Posterior cingulate gyrus (tissue), 11 donors: Measurements from ENCODE around the gene SPPL3.
A peak's percentile ranks its signal among the peaks of the same experiment; 100 is the strongest.
"Not testable (repeated sequence)": the region's sequence is repeated elsewhere in the genome, so short reads cannot be mapped to it uniquely, and the experiment has no call there.

ENCODE experiments used
- DNase-seq, 10 donors: peaks; one replicate each; pipeline versions ENCODE4 v3.0.0 to v3.0.0-alpha.2; 2020 to 2021; ENCODE audit warnings: mixed read lengths in 3 of 10
- intact Hi-C: fragments of 100-400 bp; cut with DNase I; formaldehyde crosslinking; loops from one replicate; pipeline ENCODE4 v1.15.1; 2023

Gene SPPL3

DNA sequence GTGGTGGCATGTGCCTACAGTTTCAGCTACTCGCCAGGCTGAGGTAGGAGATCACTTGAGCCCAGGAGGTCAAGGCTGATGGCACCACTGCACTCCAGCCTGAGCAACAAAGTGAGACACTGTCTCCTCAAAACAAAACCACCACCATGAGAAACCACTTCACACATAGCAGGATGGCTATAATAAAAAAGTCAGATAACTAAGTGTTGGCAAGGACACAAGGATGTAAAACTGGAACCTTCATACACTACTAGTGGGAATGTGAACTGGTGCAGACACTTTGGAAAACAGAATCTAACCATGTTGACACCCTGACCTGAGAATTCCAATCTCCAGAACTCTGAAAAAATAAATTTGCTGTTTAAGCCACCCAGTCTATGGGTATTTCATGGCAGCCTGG lies 110.8 kb downstream of the SPPL3 start:
- DNase-seq = no peak
- intact Hi-C loops = no loop called here

DNA sequence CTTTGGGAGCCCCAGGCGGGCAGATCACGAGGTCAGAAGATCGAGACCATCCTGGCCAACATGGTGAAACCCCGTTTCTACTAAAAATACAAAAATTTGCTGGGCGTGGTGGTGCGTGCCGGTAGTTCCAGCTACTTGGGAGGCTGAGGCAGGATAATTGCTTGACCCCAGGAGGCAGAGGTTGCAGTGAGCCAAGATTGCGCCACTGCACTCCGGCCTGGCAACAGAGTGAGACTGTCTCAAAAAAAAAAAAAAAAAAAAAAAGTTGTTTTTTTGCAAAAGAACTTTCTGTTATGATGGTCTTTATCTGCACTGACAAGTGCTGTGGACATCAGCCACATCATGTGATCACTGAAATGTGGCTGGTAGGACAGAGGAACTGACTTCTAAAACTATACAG lies 111.7 kb downstream of the SPPL3 start:
- intact Hi-C loops, DNase-seq: not testable (repeated sequence)

DNA sequence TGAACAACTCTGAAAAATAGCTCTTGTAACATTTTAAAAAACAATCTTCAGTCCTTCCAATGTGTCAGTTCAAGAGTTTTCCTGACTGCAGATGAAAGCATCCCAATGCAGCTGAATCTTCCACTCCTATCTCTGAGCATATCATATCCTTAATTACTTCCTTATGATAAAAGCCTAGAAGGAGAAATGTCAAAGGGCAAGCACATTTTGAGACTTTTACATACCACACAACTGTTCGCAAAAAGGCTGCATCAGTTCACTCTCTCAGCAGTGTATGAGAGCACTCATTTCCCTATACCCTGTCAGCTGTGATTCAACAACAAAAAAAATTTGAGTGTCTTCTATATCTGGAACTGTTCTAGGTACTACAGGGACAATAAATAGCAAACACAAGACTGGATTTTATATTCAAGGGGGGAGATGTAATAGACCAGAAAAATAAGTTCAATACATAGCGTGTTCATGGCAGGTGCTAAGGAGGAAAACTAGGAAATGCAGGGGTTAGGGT lies 112.4 kb downstream of the SPPL3 start:
- intact Hi-C loops = no loop called here
- no peak for DNase-seq

DNA sequence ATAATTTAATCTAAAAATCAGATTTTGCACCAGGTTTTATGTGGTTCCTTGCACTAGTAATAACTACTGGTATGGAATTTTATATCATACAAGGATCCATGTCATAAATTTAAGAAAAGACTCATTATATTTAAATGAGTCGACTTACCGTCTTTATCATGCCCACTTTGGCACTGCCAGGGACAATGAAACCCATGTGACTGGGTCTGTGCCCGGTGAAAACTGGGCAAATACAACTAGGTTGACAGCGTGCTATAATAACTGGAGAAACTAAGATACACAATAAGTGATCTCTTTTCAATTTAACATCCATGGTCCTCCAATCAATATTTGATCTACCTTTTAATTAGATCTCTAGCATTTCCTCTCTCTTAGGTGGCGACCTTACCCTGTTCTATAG lies 114.0 kb downstream of the SPPL3 start:
- intact Hi-C loops = no loop called here
- peak in 3 of 10 donors; percentile 30 to 52 (median 45) for DNase-seq

DNA sequence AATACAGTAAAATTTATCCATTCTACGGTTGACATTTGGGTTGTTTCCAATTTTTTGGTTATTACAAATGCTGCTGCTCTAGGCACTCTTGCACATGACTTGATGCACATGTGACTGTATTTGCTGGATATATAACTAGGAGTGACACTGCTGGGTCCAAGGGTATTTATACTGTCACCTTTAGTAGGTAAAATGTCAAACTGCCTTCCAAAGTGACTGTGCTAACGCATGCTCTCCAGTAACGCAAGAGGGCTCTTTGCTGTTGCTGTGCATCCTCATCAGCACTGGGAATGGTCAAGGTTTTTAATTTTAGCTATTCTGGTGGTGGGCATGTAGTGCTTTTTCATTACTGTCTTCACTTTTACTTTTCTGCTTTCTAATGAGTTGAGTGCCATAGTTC lies 116.3 kb downstream of the SPPL3 start:
- intact Hi-C loops = no loop called here
- DNase-seq = no peak

DNA sequence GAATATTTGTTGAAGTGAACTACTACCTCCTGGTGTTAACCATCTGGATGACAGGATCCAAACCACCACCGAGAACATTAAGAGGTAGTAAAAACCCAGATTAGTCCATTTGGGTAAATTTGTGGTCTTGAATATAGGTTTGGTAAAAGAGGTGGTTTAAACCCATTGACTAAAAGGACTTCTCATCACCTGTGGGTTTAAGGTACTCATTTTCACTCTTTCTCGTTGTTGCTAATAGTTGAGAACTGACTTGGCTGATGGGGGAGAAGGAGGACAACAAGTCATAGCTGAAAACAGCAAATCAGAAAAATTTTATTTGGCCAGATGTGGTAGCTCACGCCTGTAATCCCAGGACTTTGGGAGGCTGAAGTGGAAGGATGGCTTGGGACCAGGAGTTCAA lies 119.4 kb downstream of the SPPL3 start:
- intact Hi-C loops = no loop called here
- DNase-seq = no peak

DNA sequence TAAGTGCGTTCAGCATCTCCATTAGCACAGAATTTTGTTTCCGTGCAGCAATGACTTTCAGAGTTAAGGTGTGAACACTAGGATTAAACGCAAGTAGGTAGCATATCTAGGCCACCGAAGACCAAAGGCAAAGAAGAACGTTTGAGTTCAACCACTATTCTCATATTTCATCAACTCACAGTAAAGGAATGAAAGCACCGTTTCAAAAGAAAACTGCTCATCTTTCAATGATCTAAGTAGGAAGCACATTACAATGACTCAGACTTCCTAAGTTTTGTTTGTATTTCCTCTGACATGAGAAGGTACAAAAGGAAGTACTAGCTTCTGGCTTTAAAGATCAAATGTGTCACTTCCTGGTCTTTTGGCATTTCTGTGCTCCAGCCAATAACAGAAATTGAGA lies 121.0 kb downstream of the SPPL3 start:
- DNase-seq = no peak
- intact Hi-C loops = no loop called here

DNA sequence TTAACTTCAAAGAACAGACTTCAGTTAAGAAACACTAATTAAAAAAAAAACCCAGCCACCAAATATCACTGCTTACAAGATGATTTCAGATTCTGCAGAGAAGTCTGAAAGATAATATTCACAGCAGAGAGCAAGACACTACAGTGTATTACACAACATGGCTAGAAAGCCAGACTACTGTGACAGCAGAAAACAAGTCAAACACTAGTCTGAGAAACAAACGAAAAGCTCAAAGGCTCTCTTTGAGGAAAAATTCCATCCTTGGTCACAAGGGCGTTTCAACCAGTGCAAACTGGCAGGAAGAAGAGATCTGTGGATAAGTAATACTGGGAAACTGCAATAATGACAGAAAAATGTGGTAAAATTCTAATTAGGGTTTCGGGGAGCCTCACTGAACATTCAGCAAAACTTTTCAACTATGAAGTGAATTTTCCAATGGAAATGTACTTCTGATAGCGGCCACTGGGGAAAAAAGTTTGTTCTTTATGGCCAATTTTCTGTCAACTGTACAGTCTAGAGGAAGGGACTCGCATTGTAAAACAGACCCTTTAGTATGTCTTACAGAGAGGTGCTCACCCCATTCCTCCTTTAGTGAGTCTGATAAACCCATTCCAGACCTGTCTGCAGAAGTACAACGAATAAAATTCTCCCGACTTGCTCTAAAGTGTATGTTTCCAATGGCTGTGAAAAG lies 128.2 kb downstream of the SPPL3 start:
- DNase-seq = no peak
- intact Hi-C loops = no loop called here

DNA sequence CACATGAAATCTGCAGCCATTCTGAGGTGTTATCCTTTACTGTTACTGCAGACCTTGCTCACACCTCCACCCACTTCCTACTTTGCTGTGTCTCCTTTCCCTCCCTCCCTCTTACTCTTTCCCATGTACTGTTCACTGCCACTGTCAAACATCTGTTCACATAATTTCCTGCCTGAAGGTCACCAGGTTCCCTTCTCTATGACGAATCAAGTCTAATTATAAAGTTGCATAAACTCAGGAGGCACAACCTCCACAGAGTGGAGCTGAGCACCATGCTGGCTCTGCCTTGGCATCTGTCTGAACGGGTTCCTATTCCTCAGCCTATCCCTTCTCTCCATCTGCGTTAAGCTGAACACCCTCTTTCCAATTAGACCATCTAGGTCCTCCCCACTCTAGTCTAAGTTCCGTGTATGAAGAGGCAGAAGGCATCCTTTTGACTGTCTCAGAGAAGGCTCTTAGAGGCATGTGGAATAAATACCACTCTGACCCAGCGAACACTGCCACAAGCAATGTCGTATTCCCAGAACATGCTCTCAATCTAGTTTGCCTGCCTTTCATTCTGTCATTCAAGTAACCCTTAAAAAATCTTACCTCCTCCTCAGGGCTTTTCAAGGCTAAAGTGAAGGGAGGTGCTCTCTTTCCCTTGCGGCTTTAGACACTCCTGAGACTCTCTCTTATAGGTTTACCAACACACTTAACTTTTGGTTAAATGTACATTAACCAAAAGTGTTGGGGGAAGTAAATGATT lies 129.8 kb downstream of the SPPL3 start:
- intact Hi-C loops = no loop called here

DNA sequence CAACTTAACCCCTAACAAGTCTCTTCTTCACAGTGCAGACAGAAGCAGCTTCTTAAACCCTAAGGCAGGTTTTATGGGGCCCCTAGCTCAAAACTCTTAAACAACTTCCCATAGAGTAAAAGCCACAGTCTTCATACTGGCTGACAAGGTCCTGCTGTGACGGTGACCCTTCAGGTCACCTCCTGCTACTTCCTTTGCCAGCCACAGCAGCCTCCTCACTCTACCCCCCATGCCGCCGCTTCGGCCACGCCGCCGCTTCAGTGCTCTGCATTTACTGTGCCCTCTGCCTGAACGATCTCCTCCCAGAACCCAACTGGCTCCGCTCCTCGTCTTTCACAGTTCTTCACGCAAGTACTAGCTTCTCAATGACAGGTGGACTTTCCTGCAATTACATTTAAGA lies 133.1 kb downstream of the SPPL3 start:
- no peak for DNase-seq
- intact Hi-C loops = no loop called here

More for the DNA sequence above, 129.8 kb downstream of the SPPL3 start:
- no peak for DNase-seq

DNA sequence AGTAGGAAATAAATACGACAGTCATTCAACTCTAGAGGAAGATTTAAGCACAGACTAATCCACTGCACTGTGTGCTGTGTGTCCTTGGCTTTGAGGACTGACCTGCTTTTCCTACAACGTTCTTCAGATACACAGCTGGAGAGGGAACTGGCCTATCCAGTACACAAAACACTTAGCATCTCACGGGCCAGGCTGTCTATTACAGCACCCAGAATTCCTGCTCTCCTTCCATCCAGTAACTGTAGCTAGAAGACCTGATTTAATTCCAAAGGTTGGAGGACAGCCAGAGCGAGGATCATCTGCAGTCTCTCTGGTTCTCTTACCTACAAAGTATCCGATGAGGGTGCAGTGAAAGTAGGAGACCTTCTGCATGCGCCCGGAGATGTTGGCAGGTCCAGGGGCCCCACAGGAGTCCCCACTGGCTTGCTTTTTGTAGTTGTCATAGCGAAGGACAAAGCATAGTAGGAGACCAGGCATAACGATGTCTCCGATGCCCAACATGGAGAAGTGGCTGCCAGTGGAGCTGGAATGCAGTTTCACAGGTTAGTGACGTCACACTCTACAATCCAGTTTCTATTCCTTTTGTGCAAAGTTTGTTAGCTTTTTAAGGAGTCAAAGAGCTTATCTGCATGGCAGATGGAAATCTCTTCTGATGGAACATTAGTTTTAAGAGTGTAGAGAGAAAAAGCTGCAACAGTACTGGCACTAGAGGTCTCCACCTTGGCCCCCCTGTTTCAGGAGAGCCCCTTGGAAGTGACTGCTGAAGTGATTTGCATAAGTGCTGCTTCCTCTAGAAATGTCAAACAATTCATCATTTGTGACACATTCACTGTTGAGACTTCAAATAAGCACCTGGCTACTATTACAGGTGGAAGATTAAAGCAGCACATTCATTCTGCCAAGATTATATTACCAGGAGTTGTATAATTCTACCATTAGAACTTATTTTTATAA lies 136.8 kb downstream of the SPPL3 start:
- DNase-seq = no peak
- intact Hi-C loops = no loop called here

DNA sequence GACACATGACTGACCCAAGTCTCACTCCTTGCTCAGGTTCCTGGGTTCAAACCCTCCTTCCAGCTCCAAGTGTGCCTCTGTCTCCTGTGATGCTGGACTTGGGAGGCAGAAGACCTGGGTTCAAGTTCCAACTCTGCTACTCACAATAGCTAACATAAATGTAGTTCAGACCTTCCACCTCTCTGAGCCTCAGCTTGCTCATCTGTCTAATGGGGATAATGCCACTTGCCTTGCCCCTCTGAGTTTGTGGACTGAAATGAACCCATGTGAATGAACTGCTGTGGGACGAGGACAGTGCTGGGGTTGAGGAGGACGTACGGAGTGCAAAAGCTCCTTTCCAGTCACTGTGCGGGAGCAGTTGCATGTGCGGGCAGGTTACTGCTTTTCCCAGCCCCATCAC lies 137.6 kb downstream of the SPPL3 start:
- DNase-seq = no peak
- intact Hi-C loops = no loop called here

DNA sequence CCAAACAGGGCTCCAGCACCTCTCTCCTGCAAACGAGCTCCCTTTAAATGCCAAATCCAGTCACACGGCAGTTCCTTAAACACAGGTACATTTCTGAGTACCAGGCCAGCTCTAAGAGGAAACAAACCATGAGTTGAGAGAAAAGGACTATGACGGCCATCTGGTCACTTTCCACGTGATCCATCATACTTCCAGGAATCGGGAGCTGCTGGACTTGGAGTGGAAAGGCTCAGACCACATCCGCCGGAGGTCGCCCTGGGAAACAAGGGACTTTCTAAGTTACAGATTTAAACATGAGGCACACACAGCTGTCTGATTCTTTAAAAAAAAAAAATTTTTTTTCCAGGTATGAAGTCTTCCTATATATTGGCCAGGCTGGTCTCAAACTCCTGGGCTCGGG lies 139.3 kb downstream of the SPPL3 start:
- intact Hi-C loops = loop anchor here (5.0 kb wide), 1 partner anchor 137 kb away; the partner anchor contains the start of gene SPPL3
- no peak for DNase-seq

DNA sequence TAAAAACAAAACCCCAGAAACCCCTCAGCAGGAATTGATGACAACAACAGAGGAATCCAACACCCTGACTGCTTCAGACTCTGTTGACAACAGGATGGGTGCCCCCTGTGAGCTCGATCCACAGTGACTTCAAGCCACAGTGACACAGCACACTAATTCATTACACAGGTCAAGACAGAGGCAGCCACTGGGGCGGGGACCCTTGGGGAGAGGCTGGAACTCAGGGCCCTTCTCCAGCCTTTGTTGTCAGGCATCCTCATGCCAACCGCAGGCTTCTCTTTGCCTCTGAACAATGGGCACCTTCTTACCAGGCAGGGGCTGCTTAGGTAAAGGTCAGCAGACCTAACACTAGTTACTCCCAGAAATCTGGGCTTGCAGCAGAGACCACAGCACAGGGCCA lies 140.9 kb downstream of the SPPL3 start:
- intact Hi-C loops = loop anchor here (5.0 kb wide), 1 partner anchor 139 kb away; the partner anchor contains the start of gene SPPL3
- DNase-seq = no peak

DNA sequence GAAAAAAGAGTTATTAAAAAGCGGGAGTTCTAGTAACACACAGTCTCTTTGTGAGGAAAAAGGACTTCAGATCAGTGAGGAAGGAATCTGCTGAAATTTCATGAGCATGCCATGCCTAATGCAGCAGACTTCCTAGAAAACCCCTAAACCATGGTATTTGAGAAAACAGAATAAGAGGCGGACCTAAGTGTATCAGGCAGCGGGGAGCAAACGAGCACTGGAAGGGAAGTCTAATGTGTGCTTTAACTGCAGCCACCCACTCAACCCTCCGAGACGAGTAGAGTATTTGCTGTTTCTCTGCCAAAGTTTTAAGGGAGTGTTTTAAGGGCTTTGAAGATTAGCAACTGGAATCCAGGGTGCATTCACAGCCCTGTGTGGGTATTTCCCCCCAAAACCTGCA lies 142.1 kb downstream of the SPPL3 start:
- no peak for DNase-seq
- intact Hi-C loops = loop anchor here (5.0 kb wide), 1 partner anchor 140 kb away; the partner anchor contains the start of gene SPPL3

DNA sequence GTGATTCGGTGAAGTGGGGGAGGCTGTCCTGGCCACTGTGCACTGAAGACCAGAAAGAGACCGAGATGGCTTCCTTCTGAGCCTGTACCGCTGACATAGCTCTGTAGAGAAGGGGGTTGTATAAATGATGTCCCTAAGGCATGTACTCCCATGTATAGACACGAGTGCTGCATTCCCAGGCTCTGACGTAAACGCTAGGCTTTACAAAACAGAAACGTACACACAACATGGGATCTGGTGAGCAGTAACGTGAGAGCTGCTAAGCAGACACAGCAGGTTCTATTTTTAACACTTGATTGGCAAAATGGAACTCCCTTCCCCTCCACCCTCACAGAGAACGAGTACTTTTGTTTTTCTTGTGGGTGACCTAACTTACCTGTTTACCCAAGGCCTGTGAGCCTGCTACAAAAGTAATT lies 142.6 kb downstream of the SPPL3 start:
- DNase-seq = no peak
- intact Hi-C loops = loop anchor here (5.0 kb wide), 1 partner anchor 141 kb away; the partner anchor contains the start of gene SPPL3

DNA sequence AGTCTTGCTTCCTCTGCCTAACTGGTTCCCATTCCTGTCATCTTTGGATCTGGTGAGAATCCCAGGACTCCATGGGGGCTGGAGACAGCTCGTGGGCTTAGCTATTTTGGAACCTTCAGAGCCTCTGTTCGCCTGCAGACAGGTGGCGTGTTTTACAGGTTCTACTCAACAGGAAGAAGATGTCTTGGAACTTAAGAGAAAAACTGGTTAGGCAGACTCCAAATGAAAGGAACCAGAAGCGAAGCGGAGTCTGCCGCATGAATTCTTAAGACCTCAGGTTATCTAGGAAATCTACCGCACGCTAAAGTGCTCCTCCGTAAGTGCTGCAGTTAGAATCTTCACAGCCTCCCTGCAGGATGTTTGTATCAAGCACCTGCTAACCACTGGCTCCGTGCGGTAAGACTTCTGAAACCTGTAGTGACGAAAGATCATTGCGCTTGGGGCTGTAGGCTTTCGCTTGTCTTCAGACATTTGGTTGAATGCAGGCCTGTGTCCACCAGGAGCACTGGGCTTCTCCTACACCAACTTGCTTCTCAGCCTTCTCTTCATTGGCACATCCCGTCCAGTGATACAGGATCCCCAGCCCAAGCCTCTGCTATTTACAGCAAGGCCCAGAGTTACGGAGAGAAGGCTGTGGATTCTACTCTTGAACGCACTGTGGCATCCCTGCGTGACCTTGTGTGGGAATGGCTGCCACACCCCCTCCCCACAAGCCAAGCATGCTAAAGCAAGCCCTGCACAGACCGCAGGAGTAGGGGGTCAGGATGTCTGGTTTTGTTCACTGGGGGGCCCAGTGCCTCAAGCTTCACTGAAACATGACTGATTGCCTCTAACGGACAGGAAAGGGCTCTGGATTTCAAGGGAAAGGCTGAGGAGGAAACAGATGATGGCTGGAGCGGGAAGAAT lies 143.6 kb downstream of the SPPL3 start:
- DNase-seq = no peak
- intact Hi-C loops = loop anchor here (5.0 kb wide), 1 partner anchor 142 kb away; the partner anchor contains the start of gene SPPL3

DNA sequence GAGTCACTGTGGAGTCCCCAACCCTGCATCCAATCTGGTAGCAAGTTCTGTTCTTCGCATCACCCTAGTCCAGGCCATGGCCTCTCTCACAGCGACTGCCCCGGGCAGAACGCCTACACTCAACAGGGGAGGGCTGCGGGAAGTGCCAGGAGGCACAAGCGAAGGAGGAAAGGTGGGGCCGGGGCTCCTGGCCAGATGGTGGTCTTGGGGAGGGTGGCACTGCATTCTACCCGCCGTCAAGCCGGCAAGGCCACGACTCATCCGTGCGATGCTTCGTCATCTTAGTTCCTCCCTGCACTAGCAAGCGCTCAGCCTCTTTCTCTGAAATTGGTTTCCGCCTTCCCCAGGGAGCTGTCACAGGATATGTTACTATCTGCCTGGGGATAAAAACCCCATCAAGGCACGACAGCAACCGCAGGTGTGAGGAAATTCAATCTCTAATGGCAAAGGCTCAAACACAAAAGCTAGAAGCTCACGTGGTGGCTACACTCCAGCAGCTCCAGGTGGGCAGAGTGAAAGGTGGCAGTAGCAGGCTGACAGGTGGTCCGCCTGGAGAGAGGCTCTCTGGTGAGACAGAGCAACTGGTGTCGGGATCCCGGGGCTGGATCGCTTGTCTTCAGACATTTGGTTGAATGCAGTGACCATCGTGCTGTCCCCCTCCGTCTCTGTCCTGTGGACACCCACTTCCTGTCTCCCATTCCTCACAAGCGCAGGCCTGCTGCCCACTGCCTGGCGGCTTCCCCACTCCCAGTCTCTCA lies 144.4 kb downstream of the SPPL3 start:
- DNase-seq = no peak
- intact Hi-C loops = loop anchor here (5.0 kb wide), 1 partner anchor 143 kb away; the partner anchor contains the start of gene SPPL3
